Panc1 (cell line): ENCODE data around the gene INF2. TPM values are rescaled to one million over a fixed set of nuclear protein-coding genes. Genes with fewer than 3 reads are reported as not detected.

ENCODE experiments used
- ATAC-seq: fragments of 200-7000 bp; cut with Tn5 transposase; 2 replicates; pipeline ENCODE4 v1.9.1; 2020; ENCODE audit warnings: mild to moderate bottlenecking, moderate library complexity
- BruUV-seq: library from RNA; stranded (reverse); fragments of 400-500 nt; replicated peaks from 2 replicates; lab custom pipeline; 2021; lab: Mats Ljungman, UMichigan
- CTCF ChIA-PET: fragments of 300-600 bp; sonication (Branson Sonifier 250); formaldehyde crosslinking; loops from one replicate; lab custom pipeline; 2022; ENCODE audit warnings: antibody characterized with exemption; lab: Charles Lee
- POLR2A ChIA-PET: fragments of 300-600 bp; sonication (Branson Sonifier 250); formaldehyde crosslinking; loops from one replicate; lab custom pipeline; 2022; ENCODE audit warnings: antibody characterized with exemption; lab: Charles Lee
- DNase-seq: peaks from one replicate; pipeline ENCODE4 v3.0.0-alpha.2; 2010; ENCODE audit warnings: low read depth, low spot score
- H3K27ac ChIP-seq: 2 replicates; pipeline ENCODE4 v1.5.1; 2011; ENCODE audit warnings: mild to moderate bottlenecking, low read length, inconsistent platforms
- H3K27me3 ChIP-seq: fragments of 200-500 bp; sonication (Bioruptor generic); 2 replicates; pipeline ENCODE4 v1.6.0; 2014; ENCODE audit warnings: low read length, inconsistent platforms; ENCODE audit not compliant: control insufficient read depth, insufficient read depth
- H3K36me3 ChIP-seq: fragments of 200-500 bp; sonication (Bioruptor generic); 2 replicates; pipeline ENCODE4 v1.5.1; 2014; ENCODE audit warnings: inconsistent platforms, mild to moderate bottlenecking, low read length, moderate library complexity; ENCODE audit not compliant: control insufficient read depth, insufficient read depth
- H3K4me1 ChIP-seq: 2 replicates; pipeline ENCODE4 v1.5.1; 2011; ENCODE audit warnings: inconsistent platforms, mild to moderate bottlenecking, low read length, moderate library complexity; ENCODE audit not compliant: control insufficient read depth, insufficient read depth
- H3K4me3 ChIP-seq, 2 experiments: 2 replicates each; pipeline ENCODE4 v1.5.1; 2011 to 2012; ENCODE audit warnings: low read depth in 2 of 2, low read length in 2 of 2, mild to moderate bottlenecking in 2 of 2, inconsistent platforms in 1 of 2, moderate library complexity in 1 of 2
- H3K9me3 ChIP-seq: fragments of 200-500 bp; sonication (Bioruptor generic); 2 replicates; pipeline ENCODE4 v1.5.1; 2014; ENCODE audit warnings: low read depth, mild to moderate bottlenecking, inconsistent platforms, low read length, moderate library complexity; ENCODE audit not compliant: control insufficient read depth, insufficient read depth
- POLR2AphosphoS5 ChIP-seq: IDR thresholded peaks from 2 replicates; pipeline ENCODE4 v1.6.1; 2012; ENCODE audit warnings: mild to moderate bottlenecking, low read depth, low read length, moderate library complexity
- SIN3A ChIP-seq: IDR thresholded peaks from 2 replicates; pipeline ENCODE4 v1.6.1; 2012; ENCODE audit warnings: low read depth, mild to moderate bottlenecking, low read length, moderate library complexity, borderline replicate concordance; ENCODE audit not compliant: insufficient read depth
- TCF7L2 ChIP-seq: IDR thresholded peaks from 2 replicates; pipeline ENCODE4 v1.6.1; 2011; ENCODE audit warnings: mild to moderate bottlenecking, low read depth, low read length, inconsistent platforms
- in situ Hi-C: cut with HindIII; loops from 2 replicates; pipeline ENCODE4 v1.10.0; 2016; ENCODE audit warnings: low sequenced_read_pairs, low pct_unique_long_range_greater_than_20kb
- intact Hi-C: fragments of 100-400 bp; cut with micrococcal nuclease; formaldehyde crosslinking; loops from one replicate; pipeline ENCODE4 v1.10.0; 2022; ENCODE audit not compliant: unreplicated experiment
- total RNA-seq: library from RNA; stranded (reverse); gene quantifications from one replicate; pipeline ENCODE4 v1.2.1, GENCODE V29; 2021; ENCODE audit not compliant: unreplicated experiment
- TF ChIP-seq, protein P1 (sequence below), 2 experiments: IDR thresholded peaks; 2 replicates each; pipeline ENCODE4 v1.6.1; 2011 to 2012; ENCODE audit warnings: low read depth in 2 of 2, control low read depth in 1 of 2, low read length in 1 of 2, mild to moderate bottlenecking in 1 of 2, moderate library complexity in 1 of 2; ENCODE audit not compliant: insufficient read depth in 1 of 2
- TF ChIP-seq, protein P2 (sequence below): fragments of 450-650 bp; IDR thresholded peaks from 2 replicates; pipeline ENCODE4 v1.5.1; 2017; ENCODE audit warnings: mild to moderate bottlenecking

The INF2 gene
- total RNA-seq, 1 experiment from 2014 or later = 195 TPM

DNA sequence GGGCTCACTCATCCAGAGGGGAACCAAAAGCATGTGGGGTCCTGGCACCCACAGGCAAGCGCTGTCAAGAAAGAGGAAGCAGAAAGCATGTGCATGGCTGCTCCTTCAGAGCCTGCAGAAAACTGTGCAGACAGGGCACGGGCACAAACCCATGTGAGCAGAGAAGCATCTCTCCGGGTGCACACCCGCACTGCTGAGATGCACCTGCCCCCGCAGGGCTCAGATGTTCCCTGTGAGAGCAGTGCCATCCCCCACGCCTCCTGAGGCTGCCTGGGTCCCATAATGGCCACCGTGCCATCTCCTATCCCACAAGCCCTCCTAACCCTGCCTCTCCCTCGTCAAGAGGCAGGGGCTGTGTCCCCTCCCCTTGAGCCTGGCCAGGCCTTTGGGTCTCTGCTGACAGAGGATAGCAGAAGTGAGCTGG lies 32.3 kb upstream of the INF2 start:
- ATAC-seq (peak; percentile 73), DNase-seq (no peak)
- ChIA-PET CTCF (interaction anchor here (0.9 kb wide), 1 partner anchor 25 kb away, joined by 5 read pairs; no protein-coding TSS in a partner anchor), POLR2A (no interaction called here)
- Histone ChIP-seq H3K27me3 (no peaks in the 10 kb centered on the region), H3K4me3 (no peak overlapping the region), H3K36me3 (no peaks in the 10 kb centered on the region), H3K4me1 (peaks cover 3% of the 10 kb centered on the region), H3K27ac (0 out of 2 replicates have a peak overlapping the region, but pooled peaks have one; percentile 34), H3K9me3 (peaks cover 3% of the 10 kb centered on the region; the same call in 1 of the 2 replicates)
- intact Hi-C loops (no loop called here), in situ Hi-C loops (no loop called here)
- BruUV-seq = no TSS peak
- TF ChIP-seq, protein P1, sequence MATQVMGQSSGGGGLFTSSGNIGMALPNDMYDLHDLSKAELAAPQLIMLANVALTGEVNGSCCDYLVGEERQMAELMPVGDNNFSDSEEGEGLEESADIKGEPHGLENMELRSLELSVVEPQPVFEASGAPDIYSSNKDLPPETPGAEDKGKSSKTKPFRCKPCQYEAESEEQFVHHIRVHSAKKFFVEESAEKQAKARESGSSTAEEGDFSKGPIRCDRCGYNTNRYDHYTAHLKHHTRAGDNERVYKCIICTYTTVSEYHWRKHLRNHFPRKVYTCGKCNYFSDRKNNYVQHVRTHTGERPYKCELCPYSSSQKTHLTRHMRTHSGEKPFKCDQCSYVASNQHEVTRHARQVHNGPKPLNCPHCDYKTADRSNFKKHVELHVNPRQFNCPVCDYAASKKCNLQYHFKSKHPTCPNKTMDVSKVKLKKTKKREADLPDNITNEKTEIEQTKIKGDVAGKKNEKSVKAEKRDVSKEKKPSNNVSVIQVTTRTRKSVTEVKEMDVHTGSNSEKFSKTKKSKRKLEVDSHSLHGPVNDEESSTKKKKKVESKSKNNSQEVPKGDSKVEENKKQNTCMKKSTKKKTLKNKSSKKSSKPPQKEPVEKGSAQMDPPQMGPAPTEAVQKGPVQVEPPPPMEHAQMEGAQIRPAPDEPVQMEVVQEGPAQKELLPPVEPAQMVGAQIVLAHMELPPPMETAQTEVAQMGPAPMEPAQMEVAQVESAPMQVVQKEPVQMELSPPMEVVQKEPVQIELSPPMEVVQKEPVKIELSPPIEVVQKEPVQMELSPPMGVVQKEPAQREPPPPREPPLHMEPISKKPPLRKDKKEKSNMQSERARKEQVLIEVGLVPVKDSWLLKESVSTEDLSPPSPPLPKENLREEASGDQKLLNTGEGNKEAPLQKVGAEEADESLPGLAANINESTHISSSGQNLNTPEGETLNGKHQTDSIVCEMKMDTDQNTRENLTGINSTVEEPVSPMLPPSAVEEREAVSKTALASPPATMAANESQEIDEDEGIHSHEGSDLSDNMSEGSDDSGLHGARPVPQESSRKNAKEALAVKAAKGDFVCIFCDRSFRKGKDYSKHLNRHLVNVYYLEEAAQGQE (IDR thresholded peaks at IDR 0.05; ENCODE audit: insufficient read depth in 1 of 2, low read depth in 2 of 2, low read length in 1 of 2) = no peak

DNA sequence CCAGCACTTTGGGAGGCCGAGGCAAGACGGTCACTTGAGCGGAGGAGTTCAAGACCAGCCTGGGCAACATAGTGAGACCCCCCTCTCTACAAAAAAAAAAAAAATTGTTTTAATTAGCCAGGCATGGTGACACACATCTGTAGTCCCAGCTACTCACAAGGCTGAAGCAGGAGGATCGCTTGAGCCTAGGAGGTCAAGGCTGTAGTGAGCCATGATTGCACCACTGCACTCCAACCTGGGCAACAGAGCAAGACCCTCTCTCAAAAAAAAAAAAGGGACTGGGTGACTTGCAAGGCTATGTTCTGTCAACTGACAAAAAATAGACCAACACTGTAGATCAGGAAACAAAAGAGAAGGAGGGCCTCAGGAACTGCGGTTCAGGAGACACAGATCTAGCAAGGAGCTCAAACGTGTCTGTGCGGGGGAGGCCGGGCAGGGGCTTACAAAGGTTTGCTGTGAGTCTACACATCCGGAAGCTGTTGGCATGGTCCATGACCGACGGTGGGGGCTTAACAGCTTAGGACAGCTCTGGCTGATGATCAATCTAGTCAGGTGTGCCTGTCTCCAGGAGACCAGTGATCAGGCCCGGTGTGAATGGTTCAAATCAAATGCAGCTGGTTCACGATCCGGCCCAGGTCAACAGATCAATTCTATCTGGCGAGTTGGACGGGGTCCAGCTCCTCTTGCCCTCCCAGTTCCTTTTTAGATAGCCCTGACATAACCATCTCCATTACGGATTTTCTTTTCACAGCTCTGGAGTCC lies 31.7 kb upstream of the INF2 start:
- in situ Hi-C loops (no loop called here), intact Hi-C loops (no loop called here)
- TF ChIP-seq, protein P2, sequence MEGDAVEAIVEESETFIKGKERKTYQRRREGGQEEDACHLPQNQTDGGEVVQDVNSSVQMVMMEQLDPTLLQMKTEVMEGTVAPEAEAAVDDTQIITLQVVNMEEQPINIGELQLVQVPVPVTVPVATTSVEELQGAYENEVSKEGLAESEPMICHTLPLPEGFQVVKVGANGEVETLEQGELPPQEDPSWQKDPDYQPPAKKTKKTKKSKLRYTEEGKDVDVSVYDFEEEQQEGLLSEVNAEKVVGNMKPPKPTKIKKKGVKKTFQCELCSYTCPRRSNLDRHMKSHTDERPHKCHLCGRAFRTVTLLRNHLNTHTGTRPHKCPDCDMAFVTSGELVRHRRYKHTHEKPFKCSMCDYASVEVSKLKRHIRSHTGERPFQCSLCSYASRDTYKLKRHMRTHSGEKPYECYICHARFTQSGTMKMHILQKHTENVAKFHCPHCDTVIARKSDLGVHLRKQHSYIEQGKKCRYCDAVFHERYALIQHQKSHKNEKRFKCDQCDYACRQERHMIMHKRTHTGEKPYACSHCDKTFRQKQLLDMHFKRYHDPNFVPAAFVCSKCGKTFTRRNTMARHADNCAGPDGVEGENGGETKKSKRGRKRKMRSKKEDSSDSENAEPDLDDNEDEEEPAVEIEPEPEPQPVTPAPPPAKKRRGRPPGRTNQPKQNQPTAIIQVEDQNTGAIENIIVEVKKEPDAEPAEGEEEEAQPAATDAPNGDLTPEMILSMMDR = no peak
- TF ChIP-seq SIN3A = no peak
- ChIA-PET POLR2A (no interaction called here), CTCF (interaction anchor here (0.7 to 0.9 kb wide), 3 partner anchors 24 to 580 kb away, joined by 3 to 5 read pairs (median 4); no protein-coding TSS in a partner anchor)
- BruUV-seq = no TSS peak
- Histone ChIP-seq H3K4me3 (no peak overlapping the region), H3K9me3 (peaks cover 2% of the 10 kb centered on the region; the same call in 1 of the 2 replicates), H3K4me1 (peaks cover 3% of the 10 kb centered on the region), H3K27ac (peak overlapping the region; percentile 39; the same call in 1 of the 2 replicates), H3K27me3 (no peaks in the 10 kb centered on the region), H3K36me3 (no peaks in the 10 kb centered on the region)
- DNase-seq (no peak), ATAC-seq (0 out of 2 replicates have a peak, but pooled peaks have one; percentile 7)

DNA sequence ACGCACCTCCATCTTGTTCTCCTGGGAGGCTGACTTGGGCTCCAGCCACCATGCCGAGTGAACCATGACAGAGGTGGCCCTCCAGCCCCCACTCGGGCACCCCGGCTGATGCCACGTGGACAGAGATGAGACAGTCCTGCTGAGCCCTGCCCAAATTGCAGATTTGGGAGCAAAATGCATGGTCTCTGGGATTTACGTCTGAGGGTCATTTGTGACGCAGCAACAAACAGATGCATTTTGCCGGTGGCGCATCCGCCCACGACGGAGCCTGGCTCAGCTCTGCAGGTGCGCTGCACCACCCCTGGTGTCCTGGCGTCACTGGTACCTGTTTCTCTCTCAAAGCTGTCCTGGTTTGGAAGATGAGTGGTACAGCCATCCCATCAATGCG lies 31.1 kb upstream of the INF2 start:
- in situ Hi-C loops (no loop called here), intact Hi-C loops (no loop called here)
- DNase-seq (no peak), ATAC-seq (no peak)
- BruUV-seq = no TSS peak
- Histone ChIP-seq H3K27me3 (no peaks in the 10 kb centered on the region), H3K9me3 (no peaks in the 10 kb centered on the region; the same call in 1 of the 2 replicates), H3K27ac (peak overlapping the region; percentile 39; the same call in 1 of the 2 replicates), H3K4me3 (no peak overlapping the region), H3K36me3 (no peaks in the 10 kb centered on the region), H3K4me1 (peaks cover 3% of the 10 kb centered on the region)
- CTCF ChIA-PET = interaction anchor here (0.7 to 0.9 kb wide), 3 partner anchors 24 to 581 kb away, joined by 3 to 5 read pairs (median 4); no protein-coding TSS in a partner anchor
- TF ChIP-seq, protein P2 = no peak
- TF ChIP-seq, protein P1 (IDR thresholded peaks at IDR 0.05; ENCODE audit: insufficient read depth in 1 of 2, low read depth in 2 of 2, low read length in 1 of 2) = no peak
- TF ChIP-seq POLR2AphosphoS5 (no peak), SIN3A (no peak), TCF7L2 (no peak)
- POLR2A ChIA-PET = no interaction called here
